ENCODE data around the gene WBP1L. TPM values are rescaled to one million over a fixed set of nuclear protein-coding genes. Genes with fewer than 3 reads are reported as not detected.

WBP1L gene
- total and polyA plus RNA-seq, 2 of the 13 experiments (the other 11 are each of a cell fraction or from before 2014, with no cell fraction given): 8.3 to 12.3 TPM

DNA sequence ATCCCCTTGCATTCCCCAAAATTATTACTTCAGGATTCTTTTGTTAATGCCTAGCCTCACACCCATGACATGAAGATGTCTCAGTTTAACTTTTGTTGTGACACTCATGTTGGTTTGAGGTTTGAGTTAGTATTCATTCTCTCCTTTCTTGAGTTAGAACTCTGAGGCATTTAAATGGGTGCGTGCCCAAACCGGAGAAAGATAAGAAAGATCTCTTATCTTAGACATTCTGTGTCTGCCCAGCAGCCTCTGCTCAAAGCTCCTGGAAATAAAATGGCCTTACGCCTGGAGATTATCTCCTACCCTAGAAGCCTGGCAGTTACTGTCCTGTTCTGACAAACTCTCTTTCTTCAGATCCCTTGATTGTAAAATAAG, 26.3 kb downstream of the WBP1L start:
- TF ChIP-seq ZNF124 (CRISPR knock-in tag; IDR thresholded peaks at IDR 0.05) (0 out of 2 replicates have a peak, but pooled peaks have one; percentile 14), RBAK (CRISPR knock-in tag; IDR thresholded peaks at IDR 0.05) (no peak)
- TF ChIP-seq, protein P1, sequence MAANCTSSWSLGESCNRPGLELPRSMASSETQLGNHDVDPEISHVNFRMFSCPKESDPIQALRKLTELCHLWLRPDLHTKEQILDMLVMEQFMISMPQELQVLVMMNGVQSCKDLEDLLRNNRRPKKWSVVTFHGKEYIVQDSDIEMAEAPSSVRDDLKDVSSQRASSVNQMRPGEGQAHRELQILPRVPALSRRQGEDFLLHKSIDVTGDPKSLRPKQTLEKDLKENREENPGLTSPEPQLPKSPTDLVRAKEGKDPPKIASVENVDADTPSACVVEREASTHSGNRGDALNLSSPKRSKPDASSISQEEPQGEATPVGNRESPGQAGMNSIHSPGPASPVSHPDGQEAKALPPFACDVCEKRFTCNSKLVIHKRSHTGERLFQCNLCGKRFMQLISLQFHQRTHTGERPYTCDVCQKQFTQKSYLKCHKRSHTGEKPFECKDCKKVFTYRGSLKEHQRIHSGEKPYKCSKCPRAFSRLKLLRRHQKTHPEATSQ (CRISPR knock-in tag; IDR thresholded peaks at IDR 0.05; ENCODE audit: borderline replicate concordance): no peak
- Histone ChIP-seq H3K36me3 (replicated peaks in 1 of 2; ENCODE audit: control insufficient read depth in 1 of 2, insufficient read depth in 2 of 2, low read length in 2 of 2) (no peaks in the 10 kb centered on the region), H3K4me3 (replicated peaks in 1 of 3; ENCODE audit: insufficient read depth in 1 of 3, low read depth in 2 of 3, low read length in 3 of 3) (no peak overlapping the region), H3K4me2 (ENCODE audit: low read depth, low read length) (peak overlapping the region; percentile 55), H3K27ac (ENCODE audit: extremely low read length, insufficient read depth, low read length) (peak overlapping the region; percentile 87), H3K4me1 (ENCODE audit: insufficient read depth, low read length) (peaks cover 59% of the 10 kb centered on the region), H2AFZ (ENCODE audit: low read length) (no peak overlapping the region), H3K9ac (ENCODE audit: insufficient read depth, low read depth, low read length) (peak overlapping the region; percentile 59), H3K79me2 (ENCODE audit: insufficient read depth, low read length) (no peaks in the 10 kb centered on the region), H3K27me3 (ENCODE audit: control insufficient read depth in 1 of 2, insufficient read depth in 2 of 2, low read length in 2 of 2) (no peaks in the 10 kb centered on the region), H3K9me3 (ENCODE audit: low read length) (no peaks in the 10 kb centered on the region), H4K20me1 (ENCODE audit: insufficient read depth, low read length) (no peaks in the 10 kb centered on the region)
- 67% methylated on average over 3 of the region's 3 CpGs for WGBS (ENCODE audit: low lambda C conversion rate)
- CTCF ChIA-PET (ENCODE audit: low intra/inter-chr PET ratio, low total read pairs): no interaction called here
- POLR2A ChIA-PET: interaction anchor here (1.2 to 1.6 kb wide), 4 partner anchors 26 to 44 kb away, joined by 3 to 12 read pairs (median 4); no protein-coding TSS in a partner anchor
- ATAC-seq (no peak), DNase-seq (ENCODE audit: low spot score) (no peak), FAIRE-seq (no peak)
- intact Hi-C loops (cut with micrococcal nuclease; ENCODE audit: unreplicated experiment): no loop called here
- no TSS peak for BruUV-seq (replicated peaks)
- in situ Hi-C loops (cut with HindIII; ENCODE audit: extremely low pct_ligation_motif_present, low pct_unique_long_range_greater_than_20kb): no loop called here

- ChIA-PET POLR2A (interaction anchor here (1.2 to 1.4 kb wide), 2 partner anchors 26 to 28 kb away, joined by 3 to 4 read pairs; no protein-coding TSS in a partner anchor), CTCF (ENCODE audit: low intra/inter-chr PET ratio, low total read pairs) (no interaction called here)
- Histone ChIP-seq H3K27ac (ENCODE audit: extremely low read length, insufficient read depth, low read length) (peak overlapping the region; percentile 87), H3K79me2 (ENCODE audit: insufficient read depth, low read length) (no peaks in the 10 kb centered on the region), H3K9me3 (ENCODE audit: low read length) (no peaks in the 10 kb centered on the region), H3K4me1 (ENCODE audit: insufficient read depth, low read length) (peaks cover 66% of the 10 kb centered on the region), H3K9ac (ENCODE audit: insufficient read depth, low read depth, low read length) (peak overlapping the region; percentile 31; the same call in 1 of the 2 replicates), H3K36me3 (replicated peaks in 1 of 2; ENCODE audit: control insufficient read depth in 1 of 2, insufficient read depth in 2 of 2, low read length in 2 of 2) (no peaks in the 10 kb centered on the region), H3K4me3 (replicated peaks in 1 of 3; ENCODE audit: insufficient read depth in 1 of 3, low read depth in 2 of 3, low read length in 3 of 3) (no peak overlapping the region), H3K4me2 (ENCODE audit: low read depth, low read length) (no peak overlapping the region), H2AFZ (ENCODE audit: low read length) (no peak overlapping the region), H3K27me3 (ENCODE audit: control insufficient read depth in 1 of 2, insufficient read depth in 2 of 2, low read length in 2 of 2) (no peaks in the 10 kb centered on the region), H4K20me1 (ENCODE audit: insufficient read depth, low read length) (no peaks in the 10 kb centered on the region)
- intact Hi-C loops (cut with micrococcal nuclease; ENCODE audit: unreplicated experiment): no loop called here
- FAIRE-seq (no peak), DNase-seq (ENCODE audit: low spot score) (peak; percentile 13), ATAC-seq (no peak)
- 79% methylated on average over 1 of the region's 1 CpG for whole genome bisulfite sequencing (ENCODE audit: low lambda C conversion rate)
- TF ChIP-seq SRF (IDR thresholded peaks at IDR 0.05; ENCODE audit: low read depth, low read length) (no peak), SOX6 (IDR thresholded peaks at IDR 0.05) (no peak), SOX6 (CRISPR knock-in tag; IDR thresholded peaks at IDR 0.05) (peak; percentile 15; the same call in 1 of the 2 replicates), RNF2 (conservative IDR thresholded peaks at IDR 0.05; ENCODE audit: low read depth) (no peak), HHEX (CRISPR knock-in tag; IDR thresholded peaks at IDR 0.05) (no peak), GATAD2A (CRISPR knock-in tag; IDR thresholded peaks at IDR 0.05) (peak; percentile 60; the same call in 1 of the 2 replicates), RARA (CRISPR knock-in tag; IDR thresholded peaks at IDR 0.05) (0 out of 2 replicates have a peak, but pooled peaks have one; percentile 22), SIN3A (IDR thresholded peaks at IDR 0.05; ENCODE audit: borderline replicate concordance, low read depth, low read length) (no peak), SSRP1 (CRISPR knock-in tag; IDR thresholded peaks at IDR 0.05) (0 out of 2 replicates have a peak, but pooled peaks have one; percentile 46)
- TF ChIP-seq, protein P2, sequence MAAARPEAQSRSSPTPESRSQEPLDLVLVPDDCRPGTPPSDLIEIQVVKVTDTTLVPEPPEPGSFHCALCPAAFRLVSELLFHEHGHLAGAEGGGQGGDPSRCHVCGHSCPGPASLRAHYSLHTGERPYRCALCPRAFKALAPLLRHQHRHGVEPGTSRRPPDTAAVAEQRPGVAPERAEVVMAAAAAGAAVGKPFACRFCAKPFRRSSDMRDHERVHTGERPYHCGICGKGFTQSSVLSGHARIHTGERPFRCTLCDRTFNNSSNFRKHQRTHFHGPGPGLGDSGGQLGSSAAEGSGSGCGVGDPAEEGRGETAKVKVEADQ (CRISPR knock-in tag; IDR thresholded peaks at IDR 0.05; ENCODE audit: borderline replicate concordance): no peak
- TF ChIP-seq, protein P3, sequence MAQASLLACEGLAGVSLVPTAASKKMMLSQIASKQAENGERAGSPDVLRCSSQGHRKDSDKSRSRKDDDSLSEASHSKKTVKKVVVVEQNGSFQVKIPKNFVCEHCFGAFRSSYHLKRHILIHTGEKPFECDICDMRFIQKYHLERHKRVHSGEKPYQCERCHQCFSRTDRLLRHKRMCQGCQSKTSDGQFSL (CRISPR knock-in tag; IDR thresholded peaks at IDR 0.05): no peak
- in situ Hi-C loops (cut with HindIII; ENCODE audit: extremely low pct_ligation_motif_present, low pct_unique_long_range_greater_than_20kb): no loop called here
- BruUV-seq (replicated peaks): no TSS peak
Observed at GRCh38 chr10:102770792-102771191, 27.0 kb downstream of the WBP1L start.
